H1 (cell line): ENCODE data around the gene RENBP.

ENCODE experiments used
- CHD2 ChIP-seq: IDR thresholded peaks from 2 replicates; pipeline ENCODE4 v1.6.1; 2012; ENCODE audit warnings: low read length, improper control_type of control experiment
- EP300 ChIP-seq, 2 experiments: IDR thresholded peaks; 1 replicate in 1 of 2; 2 replicates in 1 of 2; pipeline ENCODE4 v1.6.1; 2011 to 2012; ENCODE audit warnings: low read depth in 2 of 2, low read length in 2 of 2, mild to moderate bottlenecking in 2 of 2, borderline replicate concordance in 1 of 2, inconsistent platforms in 1 of 2, moderate library complexity in 1 of 2
- EZH2 ChIP-seq: fragments of 200-600 bp; sonication (generic); IDR thresholded peaks from 2 replicates; pipeline ENCODE4 v1.7.1; 2012; ENCODE audit warnings: low read depth, mild to moderate bottlenecking, moderate library complexity, low read length, inconsistent platforms; ENCODE audit not compliant: severe bottlenecking
- HDAC6 ChIP-seq: IDR thresholded peaks from one replicate; pipeline ENCODE4 v1.7.1; 2012; ENCODE audit warnings: low read depth, mild to moderate bottlenecking, inconsistent platforms, low read length, moderate library complexity
- POLR2A ChIP-seq, 2 experiments: IDR thresholded peaks; 1 replicate in 1 of 2; 2 replicates in 1 of 2; pipeline ENCODE4 v1.6.1; 2011; ENCODE audit warnings: low read depth in 2 of 2, low read length in 2 of 2, mild to moderate bottlenecking in 2 of 2; ENCODE audit errors: control extremely low read depth in 1 of 2
- POU5F1 ChIP-seq: IDR thresholded peaks from 2 replicates; pipeline ENCODE4 v1.6.1; 2011; ENCODE audit warnings: low read depth, mild to moderate bottlenecking, low read length, moderate library complexity
- RAD21 ChIP-seq, 2 experiments: IDR thresholded peaks in 1 of 2; conservative IDR thresholded peaks in 1 of 2; 2 replicates each; pipeline ENCODE4 v1.6.1; 2011; ENCODE audit warnings: low read depth in 2 of 2, low read length in 2 of 2, improper control_type of control experiment in 1 of 2, inconsistent platforms in 1 of 2, mild to moderate bottlenecking in 1 of 2, moderate library complexity in 1 of 2
- SIX5 ChIP-seq: IDR thresholded peaks from 2 replicates; pipeline ENCODE4 v1.6.1; 2011; ENCODE audit warnings: mild to moderate bottlenecking, low read depth, low read length
- YY1 ChIP-seq: IDR thresholded peaks from 2 replicates; pipeline ENCODE4 v1.6.1; 2011; ENCODE audit warnings: low read depth, mild to moderate bottlenecking, low read length
- ZNF274 ChIP-seq: IDR thresholded peaks from 2 replicates; pipeline ENCODE4 v1.7.0; 2012; ENCODE audit warnings: low read length, borderline replicate concordance; ENCODE audit errors: extremely low read depth
- TF ChIP-seq, protein P1 (sequence below), 3 experiments: IDR thresholded peaks; 1 replicate in 2 of 3; 2 replicates in 1 of 3; pipeline versions ENCODE4 v1.5.1 to v1.6.1; 2011; ENCODE audit warnings: low read length in 3 of 3, mild to moderate bottlenecking in 3 of 3, inconsistent platforms in 2 of 3, low read depth in 1 of 3, moderate library complexity in 1 of 3; ENCODE audit not compliant: insufficient read depth in 1 of 3; ENCODE audit errors: control extremely low read depth in 1 of 3

DNA sequence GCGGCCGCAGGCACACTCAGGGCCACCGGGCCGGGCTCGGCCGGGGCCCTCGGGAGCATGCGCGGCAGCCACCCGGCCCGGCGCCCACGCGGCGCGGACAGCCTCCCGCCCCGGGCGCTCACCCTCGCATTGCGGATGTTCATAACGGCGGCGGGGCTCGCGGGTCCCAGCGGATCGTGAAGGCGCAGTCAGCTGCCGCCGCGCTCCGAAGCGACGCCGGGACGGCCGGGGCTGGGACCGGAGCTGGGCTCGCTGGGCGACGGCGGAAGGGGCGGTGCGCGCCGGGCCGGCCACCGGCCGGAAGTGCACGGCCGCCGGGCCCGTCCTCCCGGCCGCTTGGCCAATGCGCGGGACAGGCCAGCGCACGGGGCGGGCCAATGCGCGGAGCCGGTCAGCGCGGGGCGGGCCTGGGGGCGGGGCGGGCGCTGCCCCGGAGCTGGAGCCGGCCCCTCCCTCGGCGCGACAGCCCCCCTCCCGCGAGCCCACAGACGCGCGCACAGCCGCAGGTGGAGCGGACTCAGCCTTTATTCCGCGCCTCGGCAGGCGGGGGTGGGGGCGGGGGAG is 9.6 kb downstream of the RENBP start, which contains the start of gene NAA10:
- TF ChIP-seq ZNF274 (no peak), POU5F1 (no peak), HDAC6 (no peak), EZH2 (no peak), SIX5 (no peak), EP300 (IDR thresholded peaks at IDR 0.05; ENCODE audit: borderline replicate concordance in 1 of 2, low read depth in 2 of 2, low read length in 2 of 2) (no peak), CHD2 (no peak), RAD21 (IDR thresholded peaks at IDR 0.05 in 1 of 2, conservative IDR thresholded peaks at IDR 0.05 in 1 of 2; ENCODE audit: low read depth in 2 of 2, low read length in 2 of 2) (no peak), POLR2A (IDR thresholded peaks at IDR 0.05; ENCODE audit: control extremely low read depth in 1 of 2, low read depth in 2 of 2, low read length in 2 of 2) (no peak), YY1 (no peak)
- TF ChIP-seq, protein P1, sequence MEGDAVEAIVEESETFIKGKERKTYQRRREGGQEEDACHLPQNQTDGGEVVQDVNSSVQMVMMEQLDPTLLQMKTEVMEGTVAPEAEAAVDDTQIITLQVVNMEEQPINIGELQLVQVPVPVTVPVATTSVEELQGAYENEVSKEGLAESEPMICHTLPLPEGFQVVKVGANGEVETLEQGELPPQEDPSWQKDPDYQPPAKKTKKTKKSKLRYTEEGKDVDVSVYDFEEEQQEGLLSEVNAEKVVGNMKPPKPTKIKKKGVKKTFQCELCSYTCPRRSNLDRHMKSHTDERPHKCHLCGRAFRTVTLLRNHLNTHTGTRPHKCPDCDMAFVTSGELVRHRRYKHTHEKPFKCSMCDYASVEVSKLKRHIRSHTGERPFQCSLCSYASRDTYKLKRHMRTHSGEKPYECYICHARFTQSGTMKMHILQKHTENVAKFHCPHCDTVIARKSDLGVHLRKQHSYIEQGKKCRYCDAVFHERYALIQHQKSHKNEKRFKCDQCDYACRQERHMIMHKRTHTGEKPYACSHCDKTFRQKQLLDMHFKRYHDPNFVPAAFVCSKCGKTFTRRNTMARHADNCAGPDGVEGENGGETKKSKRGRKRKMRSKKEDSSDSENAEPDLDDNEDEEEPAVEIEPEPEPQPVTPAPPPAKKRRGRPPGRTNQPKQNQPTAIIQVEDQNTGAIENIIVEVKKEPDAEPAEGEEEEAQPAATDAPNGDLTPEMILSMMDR (IDR thresholded peaks at IDR 0.05; ENCODE audit: control extremely low read depth in 1 of 3, insufficient read depth in 1 of 3, low read depth in 1 of 3, low read length in 3 of 3), result no peak
